GM12878 (cell line): ENCODE results near the gene ARL15. TPM values are rescaled to one million over a fixed set of nuclear protein-coding genes. Genes with fewer than 3 reads are reported as not detected.

Source experiments
- ATAC-seq: fragments of 200-7000 bp; cut with Tn5 transposase; 3 replicates; pipeline ENCODE4 v1.9.1; 2020; ENCODE audit warnings: mild to moderate bottlenecking, moderate library complexity
- BruUV-seq: library from RNA; stranded (reverse); fragments of 400-500 nt; replicated peaks from 2 replicates; lab custom pipeline; 2021; lab: Mats Ljungman, UMichigan
- CTCF ChIA-PET: fragments of 300-600 bp; sonication (Branson Sonifier 250); formaldehyde crosslinking; extraction: SDS; loops from one replicate; lab custom pipeline; 2021; ENCODE audit warnings: inconsistent platforms; lab: Yijun Ruan, JAX
- POLR2A ChIA-PET: fragments of 350-600 bp; formaldehyde crosslinking; extraction: SDS; loops from one replicate; lab custom pipeline; 2021; ENCODE audit warnings: inconsistent platforms; lab: Charles Lee
- RAD21 ChIA-PET: fragments of 300-600 bp; sonication (Branson Sonifier 250); formaldehyde crosslinking; loops from one replicate; lab custom pipeline; 2023; ENCODE audit warnings: antibody characterized with exemption; ENCODE audit not compliant: unreplicated experiment; lab: Charles Lee
- SMC1A ChIA-PET: fragments of 300-600 bp; sonication (Branson Sonifier 250); formaldehyde crosslinking; loops from one replicate; lab custom pipeline; 2023; ENCODE audit not compliant: unreplicated experiment, uncharacterized antibody; lab: Charles Lee
- DNase-seq: peaks from one replicate; pipeline ENCODE4 v3.0.0-alpha.2; 2011; ENCODE audit warnings: low read depth, low spot score
- FAIRE-seq: peaks from 3 replicates; lab custom pipeline; 2011; peaks lifted over from hg19 to GRCh38; lab: Jason Lieb, UNC
- H2AFZ ChIP-seq: 2 replicates; pipeline ENCODE4 v1.6.0; 2011; ENCODE audit warnings: low read depth, low read length, control low read depth; ENCODE audit not compliant: control insufficient read depth
- H3K27ac ChIP-seq: 2 replicates; pipeline ENCODE4 v1.5.1; 2011; ENCODE audit warnings: control low read depth; ENCODE audit not compliant: control insufficient read depth, insufficient read depth
- H3K27me3 ChIP-seq, 2 experiments: replicated peaks in 1 of 2; 2 replicates each; pipeline versions ENCODE4 v1.6.0 to v1.6.1; 2011; ENCODE audit warnings: low read length in 1 of 2; ENCODE audit not compliant: control insufficient read depth in 2 of 2, insufficient read depth in 2 of 2
- H3K36me3 ChIP-seq, 2 experiments: 2 replicates each; pipeline ENCODE4 v1.5.1; 2011; ENCODE audit warnings: low read length in 1 of 2; ENCODE audit not compliant: control insufficient read depth in 2 of 2, insufficient read depth in 2 of 2
- H3K4me1 ChIP-seq: 2 replicates; pipeline ENCODE4 v1.6.1; 2011; ENCODE audit warnings: mild to moderate bottlenecking, low read length, moderate library complexity, mixed read lengths; ENCODE audit not compliant: control insufficient read depth, insufficient read depth
- H3K4me2 ChIP-seq: 2 replicates; pipeline ENCODE4 v1.6.0; 2011; ENCODE audit warnings: control low read depth; ENCODE audit not compliant: control insufficient read depth, insufficient read depth
- H3K4me3 ChIP-seq: fragments of 200-600 bp; sonication (generic); 2 replicates; pipeline ENCODE4 v1.5.1; 2016
- H3K79me2 ChIP-seq: 2 replicates; pipeline ENCODE4 v1.6.0; 2011; ENCODE audit warnings: low read length; ENCODE audit not compliant: control insufficient read depth, insufficient read depth
- H3K9ac ChIP-seq: 2 replicates; pipeline ENCODE4 v1.8.0; 2011; ENCODE audit warnings: low read length, control low read depth, mixed read lengths; ENCODE audit not compliant: control insufficient read depth, insufficient read depth
- H3K9me3 ChIP-seq: replicated peaks from 3 replicates; pipeline ENCODE4 v1.5.1; 2011; ENCODE audit warnings: mild to moderate bottlenecking, low read length; ENCODE audit not compliant: control insufficient read depth, insufficient read depth
- H4K20me1 ChIP-seq: 2 replicates; pipeline ENCODE4 v1.6.0; 2011; ENCODE audit not compliant: control insufficient read depth, insufficient read depth
- CEBPB ChIP-seq, 2 experiments: fragments of 150-350 bp in 1 of 2; IDR thresholded peaks; 2 replicates each; pipeline ENCODE4 v1.6.1; 2012 to 2014; ENCODE audit warnings: low read depth in 2 of 2, low read length in 2 of 2, borderline replicate concordance in 1 of 2, inconsistent platforms in 1 of 2
- KAT2A ChIP-seq: conservative IDR thresholded peaks from 2 replicates; pipeline ENCODE4 v1.6.1; 2011; ENCODE audit warnings: low read depth, low read length; ENCODE audit not compliant: control insufficient read depth
- MEF2A ChIP-seq: IDR thresholded peaks from 2 replicates; pipeline ENCODE4 v1.6.1; 2011; ENCODE audit warnings: low read depth, mild to moderate bottlenecking, low read length, moderate library complexity; ENCODE audit not compliant: insufficient read depth
- NKRF ChIP-seq: fragments of 450-650 bp; conservative IDR thresholded peaks from 2 replicates; pipeline ENCODE4 v1.6.1; 2017; ENCODE audit warnings: mild to moderate bottlenecking, moderate library complexity
- NR2C1 ChIP-seq: fragments of 450-650 bp; IDR thresholded peaks from 2 replicates; pipeline ENCODE4 v1.6.1; 2017; ENCODE audit warnings: antibody characterized with exemption, mild to moderate bottlenecking, moderate library complexity
- RAD21 ChIP-seq: IDR thresholded peaks from 2 replicates; pipeline ENCODE4 v1.6.1; 2011; ENCODE audit warnings: mild to moderate bottlenecking, low read depth, low read length, moderate library complexity; ENCODE audit not compliant: insufficient read depth
- RCOR1 ChIP-seq: conservative IDR thresholded peaks from 2 replicates; pipeline ENCODE4 v1.6.1; 2012; ENCODE audit warnings: low read depth, low read length, improper control_type of control experiment
- SRF ChIP-seq, 2 experiments: IDR thresholded peaks; 2 replicates each; pipeline ENCODE4 v1.6.1; 2011; ENCODE audit warnings: low read depth in 2 of 2, low read length in 2 of 2, mild to moderate bottlenecking in 1 of 2, moderate library complexity in 1 of 2
- YY1 ChIP-seq: IDR thresholded peaks from 2 replicates; pipeline ENCODE4 v1.6.1; 2011; ENCODE audit warnings: low read depth, mild to moderate bottlenecking, low read length
- WGBS: methylation state at CpG from one replicate; pipeline ENCODE4 v1.1.6; 2016; ENCODE audit warnings: low lambda C conversion rate; ENCODE audit not compliant: insufficient replicate concordance, insufficient coverage; ENCODE audit errors: missing lambda C conversion rate; 5-methylcytosine and 5-hydroxymethylcytosine counted together
- in situ Hi-C: fragments of 300-500 bp; cut with MboI; formaldehyde crosslinking; loops from 9 replicates; pipeline ENCODE4 v1.14.3; 2018; ENCODE audit warnings: mixed read lengths
- intact Hi-C: fragments of 100-400 bp; cut with micrococcal nuclease; formaldehyde crosslinking; loops from one replicate; pipeline ENCODE4 v1.14.2; 2022; ENCODE audit not compliant: unreplicated experiment
- polyA plus RNA-seq, 11 experiments: library from polyadenylated mRNA; depleted of rRNA in 4 of 11; unstranded in 6 of 11; stranded (reverse) in 5 of 11; fragments of >200 nt; fragmentation: Nextera tagmentation in 4 of 11; fragmentation: Illumina TruSeq in 1 of 11; extraction: Ambion mirVana in 4 of 11; extraction: Trizol in 1 of 11; gene quantifications; 1 replicate in 1 of 11; 2 replicates in 10 of 11; pipeline versions ENCODE4 v1.2.1 to v1.2.3, GENCODE V29; 2011 to 2016; ENCODE audit warnings: inconsistent platforms in 2 of 11, missing spikeins in 2 of 11, low read depth in 1 of 11
- total RNA-seq, 4 experiments: library from RNA; depleted of rRNA in 3 of 4; stranded (reverse); fragments of >200 nt in 3 of 4; fragmentation: Illumina TruSeq in 1 of 4; extraction: Trizol in 1 of 4; gene quantifications; 2 replicates each; pipeline versions ENCODE4 v1.2.1 to v1.2.3, GENCODE V29; 2013 to 2021

ARL15 gene
- total and polyA plus RNA-seq, 10 of the 15 experiments (the other 5 are each of a cell fraction or from before 2014, with no cell fraction given): 3.6 to 11.0 (median 7.7) TPM

DNA sequence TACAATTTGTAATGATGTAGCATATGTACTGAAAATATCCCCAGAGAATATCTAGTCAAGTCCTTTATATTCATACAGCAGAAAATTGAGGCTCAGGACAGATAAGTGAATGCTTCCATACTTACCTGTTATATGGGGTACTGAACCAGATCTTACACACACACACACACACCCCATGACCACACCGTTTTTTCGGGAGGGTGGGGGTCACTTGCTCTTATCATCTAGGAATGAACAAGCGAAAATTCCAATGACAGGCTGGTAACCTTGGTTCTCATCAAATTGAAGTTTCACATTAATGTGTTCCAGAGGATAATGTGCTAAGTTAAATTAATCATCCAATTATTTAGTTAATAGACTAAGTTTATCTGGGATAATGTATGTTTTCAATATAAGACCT is 48.8 kb downstream of the ARL15 start (continued):
- no peak for TF ChIP-seq NKRF
- TF ChIP-seq CEBPB (IDR thresholded peaks at IDR 0.05; ENCODE audit: borderline replicate concordance in 1 of 2, low read depth in 2 of 2, low read length in 2 of 2): no peak
- TF ChIP-seq RAD21: no peak
- no peak for TF ChIP-seq YY1
- no peak for TF ChIP-seq RCOR1
- TF ChIP-seq KAT2A: no peak

GRCh38 chr5:54259981-54260380 is 50.4 kb downstream of the ARL15 start:
- ChIA-PET RAD21 (no interaction called here), CTCF (no interaction called here), SMC1A (no interaction called here), POLR2A (no interaction called here)
- WGBS: 93% methylated on average over 4 of the region's 4 CpGs
- Histone ChIP-seq H3K36me3 (no peaks in the 10 kb centered on the region), H4K20me1 (no peaks in the 10 kb centered on the region), H3K27me3 (no peaks in the 10 kb centered on the region), H3K9me3 (no peaks in the 10 kb centered on the region), H3K4me1 (peaks cover 3% of the 10 kb centered on the region; the same call in 1 of the 2 replicates), H3K4me3 (no peak overlapping the region), H3K9ac (no peak overlapping the region), H3K4me2 (no peak overlapping the region), H2AFZ (no peak overlapping the region), H3K27ac (no peak overlapping the region), H3K79me2 (no peaks in the 10 kb centered on the region)
- no peak for TF ChIP-seq NR2C1
- TF ChIP-seq SRF (IDR thresholded peaks at IDR 0.05; ENCODE audit: low read depth in 2 of 2, low read length in 2 of 2): no peak
- TF ChIP-seq MEF2A: no peak
- no TSS peak for BruUV-seq
- intact Hi-C loops (no loop called here), in situ Hi-C loops (no loop called here)
- DNase-seq: no peak
- ATAC-seq: no peak
- FAIRE-seq: no peak
